CD4-positive, alpha-beta T cell treated with Interleukin-17A for 1 hour (primary cell): Measurements from ENCODE around the gene ATP6V1B1.

ENCODE experiments used
- DNase-seq: peaks from one replicate; pipeline ENCODE4 v3.0.0-alpha.2; 2020

The ATP6V1B1 gene

GRCh38 chr2:70935468-70936164 lies at the start of gene ATP6V1B1:
ATP6V1B1 (plus strand) TSS chr2:70935900; CDS start chr2:70935955, 55 bp downstream.
- no peak for DNase-seq

DNA sequence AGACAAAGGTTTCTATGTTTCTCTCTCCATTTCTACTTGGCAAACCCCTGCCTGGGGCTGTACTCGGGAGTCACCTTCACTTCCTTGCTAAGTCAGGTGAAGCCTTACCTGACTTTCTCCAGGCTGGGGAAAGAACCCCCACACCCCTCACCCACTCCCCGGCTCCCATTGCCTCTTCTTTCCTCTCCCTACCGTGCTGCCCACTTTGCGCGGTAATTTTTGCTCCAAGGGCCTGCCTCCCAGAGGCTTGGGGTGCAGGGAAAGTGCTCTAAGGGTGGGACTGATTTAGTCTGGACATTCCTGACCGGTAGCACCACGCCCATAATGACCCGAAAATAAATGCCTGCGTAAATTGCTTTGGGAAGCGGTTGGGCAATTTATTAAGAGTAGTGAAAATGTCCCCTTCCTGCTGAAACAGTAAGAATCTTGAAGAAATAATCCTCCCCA lies 49.1 kb upstream of the ATP6V1B1 start:
- no peak for DNase-seq

DNA sequence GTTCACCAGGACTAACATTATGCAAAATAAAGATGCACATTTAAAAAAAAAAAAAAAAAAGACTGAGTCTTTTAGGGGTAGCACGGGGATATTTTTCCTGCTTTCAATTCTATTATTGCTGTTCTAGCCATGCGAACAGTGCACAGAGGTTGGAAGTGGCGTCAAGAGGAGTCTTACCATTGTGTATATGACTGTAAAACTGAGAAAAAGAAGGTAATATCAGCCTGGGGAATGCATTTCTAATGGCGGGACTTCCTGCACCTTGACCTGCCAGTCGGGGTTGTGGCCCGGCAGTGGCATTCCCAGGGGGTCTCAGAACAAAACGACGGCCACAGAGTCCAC lies 48.5 kb upstream of the ATP6V1B1 start:
- DNase-seq, result no peak

- no peak for DNase-seq
Measured at GRCh38 chr2:70887550-70888246, 48.0 kb upstream of the ATP6V1B1 start.

- no peak for DNase-seq
Measured at GRCh38 chr2:70888366-70888922, 47.3 kb upstream of the ATP6V1B1 start.

DNA sequence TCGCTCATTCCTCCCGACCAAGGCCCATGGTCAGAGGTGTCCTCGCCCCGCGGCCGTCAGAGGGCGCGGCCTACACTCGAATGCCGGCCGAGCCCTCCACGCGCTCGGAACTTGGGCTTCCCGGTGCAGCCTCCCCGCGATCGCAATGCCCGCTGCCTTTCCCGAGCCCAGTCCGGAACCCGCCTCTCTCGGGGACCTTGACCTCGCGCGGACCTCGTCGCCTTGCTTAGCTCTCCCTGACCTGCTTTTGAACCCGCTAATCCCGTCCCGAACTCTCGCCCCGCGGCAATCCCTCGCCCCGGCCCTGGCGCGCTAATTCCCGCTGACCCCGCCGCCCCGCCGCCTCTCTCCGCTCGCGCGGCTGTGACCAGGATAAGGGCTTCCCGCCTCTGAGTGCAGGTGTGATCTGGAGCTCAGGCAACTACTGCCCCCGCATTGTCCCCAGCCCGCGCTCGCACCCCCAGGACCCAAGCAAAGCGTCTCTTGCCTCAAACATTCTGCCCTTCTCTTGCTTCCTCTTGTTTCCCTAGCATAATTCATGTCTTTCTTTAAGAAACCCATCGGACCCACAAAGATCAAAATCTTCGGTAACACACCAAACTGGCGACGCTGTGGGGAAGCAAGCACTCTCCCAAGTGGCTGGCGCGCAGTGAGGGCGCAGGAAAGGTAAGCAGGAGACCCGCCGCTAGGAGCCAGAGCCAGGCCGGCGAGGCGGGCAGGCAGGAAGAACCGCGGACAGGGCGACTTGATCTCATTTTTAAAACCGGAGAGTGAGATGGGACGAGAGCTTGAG lies 46.6 kb upstream of the ATP6V1B1 start:
- DNase-seq, result no peak

GRCh38 chr2:70889716-70890037 lies 46.0 kb upstream of the ATP6V1B1 start:
- no peak for DNase-seq

GRCh38 chr2:70890469-70891065 lies 45.1 kb upstream of the ATP6V1B1 start:
- DNase-seq, result no peak

DNA sequence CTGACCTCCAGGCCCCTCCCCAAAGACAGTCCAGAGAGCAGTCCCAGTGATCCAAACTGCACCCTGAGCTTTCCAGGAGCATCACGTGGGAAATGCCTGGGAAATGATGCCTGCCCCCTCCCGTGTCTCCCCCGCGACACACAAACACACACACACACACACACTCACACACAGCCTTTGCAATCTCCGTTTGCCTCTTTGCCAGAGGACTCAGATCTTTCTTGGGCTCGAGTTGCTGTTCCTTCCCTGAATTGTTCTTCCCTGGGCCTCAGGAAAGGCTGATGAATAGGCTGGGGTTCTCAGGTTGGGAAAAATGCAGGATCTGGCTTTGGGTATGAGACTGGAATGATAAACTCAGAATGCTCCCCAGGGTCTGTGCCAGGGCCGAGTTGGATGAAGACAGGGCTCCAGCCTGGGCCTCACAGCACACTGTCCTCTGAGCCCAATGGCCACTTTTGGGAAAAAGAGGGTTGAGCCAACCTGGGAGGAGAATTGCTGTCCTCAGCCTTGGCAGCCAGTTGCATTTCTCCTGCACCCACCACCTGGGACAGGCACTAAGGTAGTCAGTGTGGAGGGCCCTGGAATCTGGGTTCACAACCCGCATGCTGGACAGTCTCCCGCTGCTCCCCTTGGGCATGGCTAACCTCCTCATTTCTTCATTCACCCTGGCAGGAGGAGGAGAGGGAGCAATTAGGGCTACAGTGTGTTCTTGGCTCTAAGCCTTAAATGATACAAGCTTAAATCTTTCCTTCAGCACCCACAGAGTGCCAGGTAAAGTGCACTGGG lies 43.9 kb upstream of the ATP6V1B1 start:
- DNase-seq, result no peak

GRCh38 chr2:70892750-70893149 lies 43.0 kb upstream of the ATP6V1B1 start:
- no peak for DNase-seq

DNA sequence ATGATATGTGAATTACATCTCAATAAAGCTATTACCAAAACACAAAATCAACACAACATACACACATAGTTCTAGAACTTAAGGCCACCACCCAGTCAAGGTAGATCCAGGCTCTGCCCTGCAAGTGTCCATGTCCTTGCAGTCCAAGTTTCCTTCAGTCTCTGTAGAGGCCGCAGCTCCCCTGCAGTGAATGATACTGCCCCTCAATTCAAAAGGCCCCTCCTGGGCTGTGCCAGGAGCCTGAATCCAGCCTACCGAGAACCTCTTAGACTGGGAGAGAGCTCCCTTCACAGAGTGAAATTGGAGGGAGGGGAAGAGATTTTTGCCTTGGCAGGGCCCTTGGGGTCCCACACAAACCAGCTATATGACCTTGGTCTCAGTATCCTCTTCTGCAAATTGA lies 42.5 kb upstream of the ATP6V1B1 start:
- DNase-seq, result no peak

DNA sequence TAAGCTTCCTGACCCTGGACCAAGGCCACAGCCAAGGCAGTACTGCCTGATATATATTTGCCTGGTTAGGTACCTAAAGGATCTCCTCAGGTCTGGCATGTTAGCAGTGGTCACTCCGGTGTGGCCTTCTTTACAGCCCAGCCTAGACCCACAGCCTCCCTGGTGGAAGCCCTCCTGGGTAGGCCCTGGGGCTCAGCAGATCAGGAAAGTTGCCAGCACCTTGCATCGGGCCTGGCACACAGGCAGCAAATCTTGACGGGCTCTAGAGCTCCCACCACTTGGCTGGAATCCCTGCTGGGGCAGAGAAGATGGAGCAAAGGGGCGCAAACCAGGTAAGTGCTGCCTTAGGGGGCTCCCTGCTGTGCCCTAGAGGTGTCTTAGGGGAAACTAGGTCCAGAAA lies 40.9 kb upstream of the ATP6V1B1 start:
- no peak for DNase-seq

DNA sequence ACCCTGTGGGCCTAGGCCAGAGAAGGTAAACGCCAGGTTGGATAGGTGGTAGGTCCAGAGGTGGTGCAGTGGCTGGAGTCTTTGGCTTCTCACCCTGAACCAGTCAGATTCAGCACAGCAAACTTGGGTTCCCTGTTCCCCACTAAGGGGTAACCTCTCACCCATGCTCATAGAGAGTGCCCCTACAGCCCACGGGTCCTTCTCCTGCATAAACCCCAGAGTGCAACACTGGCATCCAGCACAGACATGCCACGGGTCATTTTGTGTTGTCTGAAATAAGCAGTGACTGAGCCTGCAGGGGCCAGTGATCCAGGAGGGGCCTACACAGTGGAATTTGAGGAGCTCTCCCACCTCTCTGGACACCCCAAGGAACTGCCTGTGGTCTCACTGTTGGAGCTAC lies 40.5 kb upstream of the ATP6V1B1 start:
- DNase-seq, result no peak

DNA sequence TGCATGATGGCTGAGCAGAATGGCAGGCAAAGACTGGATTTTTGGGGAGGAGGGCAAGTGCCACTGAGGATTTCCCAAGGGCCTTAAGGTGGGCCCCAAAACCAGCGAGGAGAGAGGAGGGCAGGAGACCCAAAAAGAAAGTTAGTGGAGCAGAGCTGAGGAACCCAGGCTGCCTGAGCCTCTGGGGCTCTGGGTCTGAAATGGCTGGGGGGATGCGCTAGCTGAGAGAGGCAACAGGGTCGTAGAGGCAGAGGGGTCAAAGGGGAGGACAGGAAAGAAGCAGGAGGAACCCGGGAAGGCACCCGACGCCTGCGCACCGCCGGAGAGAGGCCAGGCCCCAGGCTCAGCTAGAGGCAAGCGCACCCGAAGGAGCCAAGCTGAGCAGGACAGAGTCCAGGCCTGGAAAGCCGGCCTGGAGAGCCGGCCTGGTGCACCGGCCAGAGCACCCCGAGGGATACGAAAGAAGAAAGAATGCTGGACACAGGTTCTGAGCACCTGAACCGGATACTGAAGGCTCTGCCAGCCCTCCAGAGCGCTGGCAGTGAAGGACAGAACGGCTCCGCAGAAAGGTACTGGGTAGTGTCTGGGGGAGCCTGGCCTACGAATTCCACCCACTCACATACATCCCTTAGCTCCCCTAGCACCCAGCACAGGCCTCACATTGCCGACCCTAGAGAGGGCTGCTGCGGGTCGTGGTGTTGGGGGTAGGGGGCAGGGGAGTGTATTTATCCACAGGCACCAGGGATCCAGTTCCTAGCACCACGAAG lies 39.5 kb upstream of the ATP6V1B1 start:
- DNase-seq, result no peak

DNA sequence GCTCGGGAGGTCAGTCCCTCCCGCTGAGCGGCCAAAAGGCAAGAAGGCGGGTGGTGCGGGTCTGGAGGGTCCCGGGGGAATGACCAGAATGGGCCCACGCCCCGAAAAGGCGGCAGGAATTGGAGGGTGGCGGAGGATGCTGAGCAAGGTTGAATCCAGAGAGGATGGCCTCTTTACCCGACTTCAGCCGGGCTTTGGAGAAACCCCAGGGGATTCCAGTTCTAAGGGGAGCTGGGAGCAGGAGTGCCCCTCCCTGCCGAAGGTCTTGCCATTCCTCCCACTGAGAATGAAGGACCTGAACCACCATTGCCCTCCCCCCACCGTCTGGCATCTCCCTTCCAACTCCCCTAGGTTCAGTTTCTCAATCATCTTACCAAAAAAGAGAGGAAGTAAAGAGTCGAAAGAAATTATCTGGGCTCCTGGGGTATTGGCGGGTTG lies 38.9 kb upstream of the ATP6V1B1 start:
- DNase-seq, result no peak

DNA sequence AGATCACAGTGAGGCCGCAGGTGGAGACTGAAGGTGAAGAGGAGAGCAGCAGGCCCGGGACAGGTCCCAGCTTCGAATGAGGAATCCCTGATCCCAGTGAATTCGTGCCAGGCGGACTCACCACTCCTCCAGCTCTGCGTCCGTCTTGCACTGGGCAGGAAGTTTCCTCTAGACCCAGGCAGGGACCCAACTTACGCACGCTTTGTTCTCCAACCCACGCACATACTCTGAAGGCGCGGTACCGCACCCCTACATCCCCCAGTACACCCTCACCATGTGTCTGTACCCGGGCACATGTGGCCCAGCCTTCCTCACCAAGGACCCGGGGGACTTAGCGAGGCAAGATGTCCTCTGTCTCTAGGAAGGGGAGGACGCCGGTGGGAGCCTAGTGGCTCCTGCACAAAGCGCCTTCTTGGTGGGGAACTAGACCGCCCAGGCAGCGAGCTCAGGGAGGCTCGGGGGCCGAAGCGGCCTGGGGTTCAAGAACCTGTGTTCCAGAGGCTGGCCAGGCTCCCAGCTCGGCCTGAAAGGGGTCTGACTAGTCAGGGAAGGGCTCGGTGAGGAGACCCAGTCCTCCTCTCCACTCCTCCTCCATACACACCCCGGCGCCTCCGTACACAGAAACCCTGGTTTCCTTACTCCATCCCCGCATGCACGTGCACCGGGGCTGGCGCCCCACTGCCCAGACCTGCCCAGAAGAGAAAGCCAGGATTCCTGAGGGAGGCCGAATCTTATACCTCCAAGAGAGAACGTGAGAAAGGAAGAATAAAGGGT lies 38.3 kb upstream of the ATP6V1B1 start:
- no peak for DNase-seq

DNA sequence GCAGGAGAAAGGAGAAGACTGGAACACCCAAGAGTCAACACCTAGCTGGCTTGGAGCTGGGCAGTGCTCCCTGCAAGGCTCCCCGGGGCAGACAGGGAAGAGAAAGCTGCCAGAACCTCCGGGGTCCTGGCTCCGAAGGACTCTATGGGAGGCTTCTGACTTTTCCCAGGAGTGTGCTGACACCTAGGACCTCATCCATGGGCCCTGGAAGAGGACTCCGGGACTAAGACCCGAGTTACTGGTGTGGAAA lies 37.8 kb upstream of the ATP6V1B1 start:
- no peak for DNase-seq

- no peak for DNase-seq
Measured at GRCh38 chr2:70898363-70899240, 37.1 kb upstream of the ATP6V1B1 start.

- DNase-seq, result no peak
Measured at GRCh38 chr2:70901227-70902066, 34.3 kb upstream of the ATP6V1B1 start.
